HCT116 (cell line): ENCODE data around the gene ZDHHC23. TPM values are rescaled to one million over a fixed set of nuclear protein-coding genes. Genes with fewer than 3 reads are reported as not detected.

Source experiments
- ATAC-seq: fragments of 200-7000 bp; cut with Tn5 transposase; 2 replicates; pipeline ENCODE4 v1.9.1; 2020; ENCODE audit warnings: mild to moderate bottlenecking, moderate library complexity
- Bru-seq: library from RNA; stranded (reverse); fragments of 400-500 nt; gene quantifications from one replicate; lab custom pipeline; 2021; lab: Mats Ljungman, UMichigan
- BruChase-seq, 2 experiments: library from RNA; stranded (reverse); fragments of 400-500 nt; gene quantifications; one replicate each; lab custom pipeline; 2021; lab: Mats Ljungman, UMichigan
- BruUV-seq: library from RNA; stranded (reverse); fragments of 400-500 nt; replicated peaks from 2 replicates; lab custom pipeline; 2021; lab: Mats Ljungman, UMichigan
- CTCF ChIA-PET: fragments of 300-600 bp; sonication (Branson Sonifier 250); formaldehyde crosslinking; loops from one replicate; lab custom pipeline; 2021; ENCODE audit warnings: antibody characterized with exemption; lab: Charles Lee
- POLR2A ChIA-PET: fragments of 300-600, 350-600 bp; sonication (Branson Sonifier 250); formaldehyde crosslinking; loops from one replicate; lab custom pipeline; 2021; ENCODE audit warnings: antibody characterized with exemption; lab: Charles Lee
- RAD21 ChIA-PET, 2 experiments: fragments of 300-600 bp; sonication (Branson Sonifier 250); formaldehyde crosslinking; loops; one replicate each; lab custom pipeline; 2023; ENCODE audit warnings: low total read pairs in 2 of 2; ENCODE audit not compliant: uncharacterized antibody in 2 of 2, unreplicated experiment in 2 of 2, low non-redundant PET in 1 of 2; lab: Charles Lee
- DNase-seq: peaks from one replicate; pipeline ENCODE4 v3.0.0-alpha.2; 2010; ENCODE audit warnings: low read depth, low spot score
- H2AFZ ChIP-seq: fragments of 200-600 bp; shearing (Covaris generic), sonication (generic); 2 replicates; pipeline ENCODE4 v1.6.1; 2017; ENCODE audit warnings: low read depth, mixed run types, mixed read lengths, antibody characterized with exemption, low read length; ENCODE audit not compliant: poor library complexity, severe bottlenecking
- H3K27ac ChIP-seq: 2 replicates; pipeline ENCODE4 v1.5.1; 2012; ENCODE audit warnings: low read depth, low read length
- H3K27me3 ChIP-seq: fragments of 200-600 bp; sonication (generic); 2 replicates; pipeline ENCODE4 v1.6.1; 2016; ENCODE audit warnings: mixed run types, low read length, mixed read lengths; ENCODE audit not compliant: insufficient read depth
- H3K36me3 ChIP-seq, 2 experiments: fragments of 200-500 bp in 1 of 2; fragments of 200-600 bp in 1 of 2; sonication (Bioruptor generic) in 1 of 2; sonication (generic) in 1 of 2; 2 replicates each; pipeline versions ENCODE4 v1.5.1 to v1.6.1; 2014 to 2016; ENCODE audit warnings: low read length in 2 of 2, inconsistent platforms in 1 of 2, mixed read lengths in 1 of 2, mixed run types in 1 of 2; ENCODE audit not compliant: insufficient read depth in 2 of 2, control insufficient read depth in 1 of 2
- H3K4me1 ChIP-seq, 2 experiments: fragments of 200-600 bp in 1 of 2; sonication (generic) in 1 of 2; 2 replicates each; pipeline versions ENCODE4 v1.5.1 to v1.6.1; 2012 to 2017; ENCODE audit warnings: low read length in 2 of 2, inconsistent platforms in 1 of 2, mild to moderate bottlenecking in 1 of 2, mixed read lengths in 1 of 2, mixed run types in 1 of 2, moderate library complexity in 1 of 2; ENCODE audit not compliant: insufficient read depth in 2 of 2, control insufficient read depth in 1 of 2
- H3K4me2 ChIP-seq: fragments of 200-600 bp; sonication (generic); 2 replicates; pipeline ENCODE4 v1.6.1; 2017; ENCODE audit warnings: mixed run types, low read length, mixed read lengths
- H3K4me3 ChIP-seq, 2 experiments: fragments of 200-600 bp in 1 of 2; sonication (generic) in 1 of 2; replicated peaks in 1 of 2; 2 replicates each; pipeline ENCODE4 v1.5.1; 2011 to 2016; ENCODE audit warnings: low read length in 2 of 2, control low read depth in 1 of 2, low read depth in 1 of 2, mild to moderate bottlenecking in 1 of 2, mixed read lengths in 1 of 2, mixed run types in 1 of 2
- H3K79me2 ChIP-seq: fragments of 200-600 bp; sonication (generic); 2 replicates; pipeline ENCODE4 v1.6.1; 2017; ENCODE audit warnings: mild to moderate bottlenecking, mixed run types, low read length, moderate library complexity, mixed read lengths; ENCODE audit not compliant: insufficient read depth
- H3K9ac ChIP-seq: fragments of 200-600 bp; sonication (generic); 2 replicates; pipeline ENCODE4 v1.6.1; 2016; ENCODE audit warnings: low read length, mixed read lengths
- H3K9me2 ChIP-seq: fragments of 200-600 bp; sonication (generic), shearing (Covaris generic); 2 replicates; pipeline ENCODE4 v1.6.1; 2017; ENCODE audit warnings: mixed run types, mild to moderate bottlenecking, moderate library complexity; ENCODE audit not compliant: insufficient read depth
- H3K9me3 ChIP-seq, 2 experiments: fragments of 200-500 bp in 1 of 2; fragments of 200-600 bp in 1 of 2; sonication (Bioruptor generic) in 1 of 2; sonication (generic) in 1 of 2; 2 replicates each; pipeline ENCODE4 v1.6.1; 2014 to 2017; ENCODE audit warnings: low read length in 2 of 2, mixed read lengths in 2 of 2, inconsistent platforms in 1 of 2, low read depth in 1 of 2, mild to moderate bottlenecking in 1 of 2, mixed run types in 1 of 2, moderate library complexity in 1 of 2; ENCODE audit not compliant: control insufficient read depth in 1 of 2, insufficient read depth in 1 of 2
- H4K20me1 ChIP-seq: fragments of 200-600 bp; sonication (generic), shearing (Covaris generic); 2 replicates; pipeline ENCODE4 v1.6.1; 2017; ENCODE audit warnings: mixed run types, mild to moderate bottlenecking, moderate library complexity; ENCODE audit not compliant: insufficient read depth
- ATF3 ChIP-seq: IDR thresholded peaks from 2 replicates; pipeline ENCODE4 v1.6.1; 2012
- CBX3 ChIP-seq: IDR thresholded peaks from 2 replicates; pipeline ENCODE4 v1.6.1; 2012; ENCODE audit warnings: low read depth
- CEBPB ChIP-seq: IDR thresholded peaks from 2 replicates; pipeline ENCODE4 v1.6.1; 2012; ENCODE audit warnings: low read depth
- CTCF ChIP-seq, 3 experiments: fragments of 200-600 bp in 1 of 3; sonication (generic) in 1 of 3; IDR thresholded peaks in 2 of 3; conservative IDR thresholded peaks in 1 of 3; 2 replicates each; pipeline ENCODE4 v1.5.1; 2012 to 2017; ENCODE audit warnings: low read depth in 2 of 3, low read length in 2 of 3, antibody characterized with exemption in 1 of 3, borderline replicate concordance in 1 of 3, control low read depth in 1 of 3, mild to moderate bottlenecking in 1 of 3, mixed read lengths in 1 of 3, mixed run types in 1 of 3, moderate library complexity in 1 of 3; ENCODE audit not compliant: insufficient read depth in 1 of 3
- EGR1 ChIP-seq: IDR thresholded peaks from 2 replicates; pipeline ENCODE4 v1.6.1; 2012; ENCODE audit warnings: low read depth
- ELF1 ChIP-seq: IDR thresholded peaks from 2 replicates; pipeline ENCODE4 v1.6.1; 2012; ENCODE audit warnings: low read depth, borderline replicate concordance
- EZH2 ChIP-seq: fragments of 200-600 bp; sonication (generic); IDR thresholded peaks from 2 replicates; pipeline ENCODE4 v1.6.1; 2017; ENCODE audit warnings: antibody characterized with exemption, mixed run types
- EZH2phosphoT487 ChIP-seq: fragments of 200-600 bp; IDR thresholded peaks from 2 replicates; pipeline ENCODE4 v1.6.1; 2018; ENCODE audit warnings: antibody characterized with exemption, borderline replicate concordance
- FOSL1 ChIP-seq: IDR thresholded peaks from 2 replicates; pipeline ENCODE4 v1.6.1; 2012; ENCODE audit warnings: low read depth
- JUND ChIP-seq: IDR thresholded peaks from 2 replicates; pipeline ENCODE4 v1.6.1; 2012
- MAX ChIP-seq: IDR thresholded peaks from 2 replicates; pipeline ENCODE4 v1.6.1; 2012
- POLR2A ChIP-seq: IDR thresholded peaks from 2 replicates; pipeline ENCODE4 v1.7.0; 2011; ENCODE audit warnings: borderline replicate concordance; ENCODE audit not compliant: insufficient read depth, insufficient read length; ENCODE audit errors: extremely low read depth
- POLR2AphosphoS5 ChIP-seq: IDR thresholded peaks from 2 replicates; pipeline ENCODE4 v1.6.1; 2011; ENCODE audit warnings: mild to moderate bottlenecking, low read depth, low read length, moderate library complexity
- RAD21 ChIP-seq: IDR thresholded peaks from 2 replicates; pipeline ENCODE4 v1.6.1; 2012; ENCODE audit warnings: low read depth, mild to moderate bottlenecking
- SIN3A ChIP-seq: IDR thresholded peaks from 2 replicates; pipeline ENCODE4 v1.6.1; 2012; ENCODE audit warnings: low read depth
- SP1 ChIP-seq: IDR thresholded peaks from 2 replicates; pipeline ENCODE4 v1.6.1; 2012; ENCODE audit warnings: low read depth
- SRF ChIP-seq: IDR thresholded peaks from 2 replicates; pipeline ENCODE4 v1.6.1; 2012; ENCODE audit warnings: low read depth
- TCF7L2 ChIP-seq: IDR thresholded peaks from 2 replicates; pipeline ENCODE4 v1.7.0; 2011; ENCODE audit warnings: borderline replicate concordance, inconsistent platforms; ENCODE audit not compliant: insufficient read depth, insufficient read length; ENCODE audit errors: extremely low read depth
- YY1 ChIP-seq: IDR thresholded peaks from 2 replicates; pipeline ENCODE4 v1.6.1; 2011; ENCODE audit warnings: low read length, low read depth, moderate library complexity, mild to moderate bottlenecking; ENCODE audit not compliant: insufficient replicate concordance; ENCODE audit errors: extremely low read depth
- ZBTB33 ChIP-seq: IDR thresholded peaks from 2 replicates; pipeline ENCODE4 v1.6.1; 2011; ENCODE audit warnings: mild to moderate bottlenecking, low read length, moderate library complexity; ENCODE audit not compliant: insufficient replicate concordance; ENCODE audit errors: extremely low read depth
- ZFX ChIP-seq: fragments of 450-650 bp; IDR thresholded peaks from 2 replicates; pipeline ENCODE4 v1.6.1; 2017
- ZNF274 ChIP-seq: fragments of 200-500 bp; sonication (Bioruptor generic); IDR thresholded peaks from 2 replicates; pipeline ENCODE4 v1.6.1; 2014; ENCODE audit warnings: mild to moderate bottlenecking, low read depth, low read length, inconsistent platforms
- intact Hi-C: fragments of 100-400 bp; cut with micrococcal nuclease; formaldehyde crosslinking; loops from 2 replicates; pipeline ENCODE4 v1.10.0; 2022
- long read RNA-seq: library from polyadenylated mRNA; unstranded; transcript quantifications from one replicate; pipeline ENCODE4 v2.0.0, GENCODE V29; 2021; ENCODE audit not compliant: unreplicated experiment
- polyA plus RNA-seq: library from polyadenylated mRNA; unstranded; fragments of >200 nt; gene quantifications from 2 replicates; pipeline ENCODE4 v1.2.1, GENCODE V29; 2012; ENCODE audit warnings: missing spikeins
- total RNA-seq: library from RNA; stranded (reverse); gene quantifications from one replicate; pipeline ENCODE4 v1.2.1, GENCODE V29; 2021; ENCODE audit not compliant: unreplicated experiment

The ZDHHC23 gene
- total RNA-seq: 22.8 TPM
- 4.2 and 5.9 TPM in 2 replicates for polyA plus RNA-seq
- Bru-seq, nascent RNA: percentile 66 among the genes with signal in this experiment
- percentile 91 among the genes with signal in this experiment for BruChase-seq, experiment 1, labeled RNA remaining after a 6-hour chase
- BruChase-seq, experiment 2, labeled RNA remaining after a 2-hour chase: percentile 89 among the genes with signal in this experiment
- long read RNA-seq, full-length matches to known transcripts: 1 of 42 reads
- long read RNA-seq, partial matches to known transcripts: 9 of 42 reads
- long read RNA-seq, other reads (novel, unspliced or antisense): 32 of 42 reads

- Histone ChIP-seq H2AFZ (peak within 1 kb of the TSS; percentile 81), H3K9me3 (no peaks in the 10 kb centered on the region), H3K27me3 (no peaks in the 10 kb centered on the region), H3K4me1 (peaks cover 6 to 19% of the 10 kb centered on the region in 2 experiments; a peak in 3 of 4 replicates), H3K4me3 (peak within 1 kb of the TSS; percentile 64 to 69), H3K36me3 (no peaks in the 10 kb centered on the region), H3K4me2 (peak within 1 kb of the TSS; percentile 91), H3K9ac (peak within 1 kb of the TSS; percentile 62), H3K9me2 (no peaks in the 10 kb centered on the region), H3K79me2 (no peaks in the 10 kb centered on the region), H3K27ac (peak within 1 kb of the TSS; percentile 69), H4K20me1 (no peaks in the 10 kb centered on the region)
- ChIA-PET POLR2A (no interaction called here), CTCF (no interaction called here), RAD21 (no interaction called here)
- intact Hi-C loops: no loop called here
- peak; percentile 43 for DNase-seq
- no TSS peak for BruUV-seq
- peak; percentile 88 for ATAC-seq
- no peak for TF ChIP-seq JUND
- TF ChIP-seq CTCF (IDR thresholded peaks at IDR 0.05 in 2 of 3, conservative IDR thresholded peaks at IDR 0.05 in 1 of 3; ENCODE audit: borderline replicate concordance in 1 of 3, insufficient read depth in 1 of 3, low read depth in 2 of 3, low read length in 2 of 3): no peak
- no peak for TF ChIP-seq YY1
- TF ChIP-seq MAX: peak; percentile 64
- TF ChIP-seq ATF3: no peak
- no peak; the same call in 1 of the 2 replicates for TF ChIP-seq ZFX
- TF ChIP-seq EGR1: no peak
- peak; percentile 60 for TF ChIP-seq SIN3A
- no peak for TF ChIP-seq CBX3
- no peak for TF ChIP-seq ZNF274
- no peak for TF ChIP-seq EZH2phosphoT487
- no peak for TF ChIP-seq SRF
- 0 out of 2 replicates have a peak, but pooled peaks have one; percentile 20 for TF ChIP-seq ELF1
- TF ChIP-seq POLR2A: peak; percentile 31
- TF ChIP-seq ZBTB33: no peak
- no peak for TF ChIP-seq CEBPB
- no peak for TF ChIP-seq RAD21
- TF ChIP-seq TCF7L2: no peak
- no peak for TF ChIP-seq SP1
- TF ChIP-seq POLR2AphosphoS5: peak; percentile 42
- no peak for TF ChIP-seq FOSL1
- no peak for TF ChIP-seq EZH2
Measured at GRCh38 chr3:113947372-113948014, at the start of gene ZDHHC23. ZDHHC23 (plus strand) TSS chr3:113948013; CDS start chr3:113948803, 790 bp downstream.
